Measurements from ENCODE around the gene KNL1. TPM values are rescaled to one million over a fixed set of nuclear protein-coding genes. Genes with fewer than 3 reads are reported as not detected.
A peak's percentile ranks its signal among the peaks of the same experiment; 100 is the strongest.

KNL1 gene
- total and polyA plus RNA-seq, 2 of the 8 experiments (the other 6 are each of a cell fraction or from before 2014, with no cell fraction given): 4.4 to 22.5 TPM

DNA sequence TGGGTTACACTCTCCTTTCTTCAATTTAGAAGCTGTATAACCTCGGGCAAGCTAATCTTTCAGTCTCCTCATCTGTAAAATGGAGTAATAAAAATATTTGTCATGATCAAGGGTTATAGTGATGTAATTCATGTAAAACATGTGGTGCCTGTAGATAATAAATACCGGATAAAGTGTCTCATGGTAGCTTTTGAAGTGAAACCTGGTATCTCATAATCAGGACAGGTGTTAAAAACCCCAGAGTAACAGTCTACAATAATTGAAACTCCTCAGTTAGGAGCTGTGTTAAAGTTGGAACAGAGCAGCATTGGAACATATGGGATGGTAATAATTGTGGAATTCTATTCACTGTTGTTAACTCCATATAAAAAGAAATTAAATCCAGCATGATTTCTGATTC, 884 bp upstream of the KNL1 start:
- H3K23ac ChIP-seq (ENCODE audit: insufficient read length): no peak overlapping the region
- no peak overlapping the region for H3K4me2 ChIP-seq (ENCODE audit: insufficient read depth in 1 of 2, low read depth in 2 of 2, low read length in 2 of 2)
- peaks cover 0 to 2% (median 0%) of the 10 kb centered on the region in 4 experiments; a peak in 1 of 7 replicates for H3K4me1 ChIP-seq (replicated peaks in 1 of 4; ENCODE audit: control insufficient read depth in 3 of 4, insufficient read depth in 4 of 4, low read length in 3 of 4)
- peaks cover 0 to 16% of the 10 kb centered on the region in 2 experiments; a peak in 2 of 4 replicates for H3K79me2 ChIP-seq (ENCODE audit: control insufficient read depth in 1 of 2, insufficient read depth in 2 of 2, low read length in 2 of 2)
- H2BK5ac ChIP-seq (ENCODE audit: low read depth, low read length): no peak overlapping the region
- no peak overlapping the region for H2BK12ac ChIP-seq (ENCODE audit: low read depth, low read length)
- no peak overlapping the region for H2AFZ ChIP-seq (ENCODE audit: low read length)
- no peaks in the 10 kb centered on the region for H3K9me3 ChIP-seq (ENCODE audit: insufficient read depth in 2 of 2, low read depth in 1 of 2, low read length in 1 of 2)
- peaks cover 9% of the 10 kb centered on the region; the same call in 1 of the 2 replicates for H3K23me2 ChIP-seq (ENCODE audit: low read depth, low read length)
- TF ChIP-seq KDM1A (IDR thresholded peaks at IDR 0.05; ENCODE audit: borderline replicate concordance, low read length): no peak
- TF ChIP-seq FOSL1 (IDR thresholded peaks at IDR 0.05; ENCODE audit: insufficient read depth, low read depth, low read length): no peak
- no peak for TF ChIP-seq SIX5 (IDR thresholded peaks at IDR 0.05; ENCODE audit: low read depth, low read length)
- TF ChIP-seq TEAD4 (IDR thresholded peaks at IDR 0.05; ENCODE audit: low read depth, low read length): no peak
- TF ChIP-seq, protein P1, sequence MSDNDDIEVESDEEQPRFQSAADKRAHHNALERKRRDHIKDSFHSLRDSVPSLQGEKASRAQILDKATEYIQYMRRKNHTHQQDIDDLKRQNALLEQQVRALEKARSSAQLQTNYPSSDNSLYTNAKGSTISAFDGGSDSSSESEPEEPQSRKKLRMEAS (IDR thresholded peaks at IDR 0.05): no peak
- no peak for TF ChIP-seq CEBPB (IDR thresholded peaks at IDR 0.05; ENCODE audit: low read depth, low read length)
- TF ChIP-seq ASH2L (IDR thresholded peaks at IDR 0.05; ENCODE audit: low read length): no peak
- TF ChIP-seq, protein P2, sequence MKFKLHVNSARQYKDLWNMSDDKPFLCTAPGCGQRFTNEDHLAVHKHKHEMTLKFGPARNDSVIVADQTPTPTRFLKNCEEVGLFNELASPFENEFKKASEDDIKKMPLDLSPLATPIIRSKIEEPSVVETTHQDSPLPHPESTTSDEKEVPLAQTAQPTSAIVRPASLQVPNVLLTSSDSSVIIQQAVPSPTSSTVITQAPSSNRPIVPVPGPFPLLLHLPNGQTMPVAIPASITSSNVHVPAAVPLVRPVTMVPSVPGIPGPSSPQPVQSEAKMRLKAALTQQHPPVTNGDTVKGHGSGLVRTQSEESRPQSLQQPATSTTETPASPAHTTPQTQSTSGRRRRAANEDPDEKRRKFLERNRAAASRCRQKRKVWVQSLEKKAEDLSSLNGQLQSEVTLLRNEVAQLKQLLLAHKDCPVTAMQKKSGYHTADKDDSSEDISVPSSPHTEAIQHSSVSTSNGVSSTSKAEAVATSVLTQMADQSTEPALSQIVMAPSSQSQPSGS (IDR thresholded peaks at IDR 0.05; ENCODE audit: low read length): no peak
- TF ChIP-seq, protein P3, sequence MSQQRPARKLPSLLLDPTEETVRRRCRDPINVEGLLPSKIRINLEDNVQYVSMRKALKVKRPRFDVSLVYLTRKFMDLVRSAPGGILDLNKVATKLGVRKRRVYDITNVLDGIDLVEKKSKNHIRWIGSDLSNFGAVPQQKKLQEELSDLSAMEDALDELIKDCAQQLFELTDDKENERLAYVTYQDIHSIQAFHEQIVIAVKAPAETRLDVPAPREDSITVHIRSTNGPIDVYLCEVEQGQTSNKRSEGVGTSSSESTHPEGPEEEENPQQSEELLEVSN (IDR thresholded peaks at IDR 0.05): no peak
- TF ChIP-seq SIN3A (conservative IDR thresholded peaks at IDR 0.05 in 1 of 2, IDR thresholded peaks at IDR 0.05 in 1 of 2; ENCODE audit: low read depth in 1 of 2, low read length in 2 of 2): no peak
- TF ChIP-seq GTF2F1 (IDR thresholded peaks at IDR 0.05; ENCODE audit: borderline replicate concordance, low read depth, low read length): no peak
- H3K18ac ChIP-seq (ENCODE audit: extremely low read depth, low read length): no peak overlapping the region
- H3K36me3 ChIP-seq (ENCODE audit: control insufficient read depth in 2 of 4, insufficient read depth in 4 of 4, low read length in 3 of 4): no peaks in the 10 kb centered on the region
- WGBS, 2 experiments (ENCODE audit: extremely low coverage in 1 of 2, insufficient coverage in 1 of 2, insufficient read length in 1 of 2, insufficient replicate concordance in 2 of 2, low coverage in 1 of 2, low lambda C conversion rate in 2 of 2, missing lambda C conversion rate in 1 of 2): 91% methylated on average over 2 of the region's 2 CpGs; no CpG with 5 or more reads in 1 of the 2 experiments
- H3K9ac ChIP-seq (replicated peaks in 1 of 4; ENCODE audit: extremely low read depth in 1 of 4, low read depth in 3 of 4, low read length in 3 of 4): no peak overlapping the region
- peak overlapping the region in 1 of 4 experiments; percentile 84; a peak in 1 of 8 replicates for H3K4me3 ChIP-seq (ENCODE audit: extremely low read depth in 1 of 4, insufficient read depth in 2 of 4, low read depth in 3 of 4, low read length in 4 of 4)
- no peak overlapping the region for H3K27ac ChIP-seq (ENCODE audit: low read depth, low read length)
- DNase-seq (ENCODE audit: low read depth in 1 of 2, low spot score in 2 of 2) (no peak), FAIRE-seq (no peak)
- no peak overlapping the region for H3K4ac ChIP-seq (replicated peaks; ENCODE audit: insufficient read length, low read depth, low read length)
- H2BK20ac ChIP-seq (ENCODE audit: low read length): no peak overlapping the region
- H3K79me1 ChIP-seq (ENCODE audit: low read depth, low read length): no peaks in the 10 kb centered on the region
- POLR2A ChIA-PET (ENCODE audit: partially characterized antibody): interaction anchor here (1.0 to 1.4 kb wide), 5 partner anchors 8 to 102 kb away, joined by 3 to 6 read pairs (median 3); partner anchors contain the start of gene RAD51
- H3K27me3 ChIP-seq (replicated peaks in 1 of 4; ENCODE audit: control insufficient read depth in 3 of 4, extremely low read depth in 1 of 4, insufficient read depth in 3 of 4, low read length in 3 of 4): no peaks in the 10 kb centered on the region
- no peak overlapping the region for H4K5ac ChIP-seq (ENCODE audit: insufficient read length, low read depth, low read length)
- H3K56ac ChIP-seq (replicated peaks; ENCODE audit: insufficient read length, low read depth, low read length): no peak overlapping the region
- H4K91ac ChIP-seq (replicated peaks; ENCODE audit: insufficient read length, low read length): no peak overlapping the region
- H2BK15ac ChIP-seq (ENCODE audit: low read length): no peak overlapping the region
- H2BK120ac ChIP-seq (replicated peaks; ENCODE audit: low read depth, low read length): no peak overlapping the region
- CTCF ChIA-PET (ENCODE audit: partially characterized antibody): interaction anchor here (0.6 kb wide), 2 partner anchors 171 to 188 kb away, joined by 3 to 4 read pairs; no protein-coding TSS in a partner anchor
- no peak overlapping the region for H2AK5ac ChIP-seq (ENCODE audit: low read depth, low read length)
- H4K8ac ChIP-seq (ENCODE audit: extremely low read depth, insufficient read depth, low read length): no peak overlapping the region
- no peak overlapping the region for H3K14ac ChIP-seq (ENCODE audit: insufficient read length)
- H4K20me1 ChIP-seq (replicated peaks in 1 of 2; ENCODE audit: control insufficient read depth in 1 of 2, insufficient read depth in 2 of 2, low read length in 2 of 2): no peaks in the 10 kb centered on the region

All from H1 (cell line).